SK-N-MC (cell line): ENCODE measurements around the gene ORC2.

Experiments
- DNase-seq: peaks from one replicate; pipeline ENCODE4 v3.0.0-alpha.2; 2011; ENCODE audit warnings: low read depth, low spot score
- H3K27ac ChIP-seq: fragments of 200-600 bp; sonication (generic); 2 replicates; pipeline ENCODE4 v1.5.1; 2016; ENCODE audit warnings: mixed run types
- H3K36me3 ChIP-seq: fragments of 200-600 bp; sonication (generic); 2 replicates; pipeline ENCODE4 v1.6.1; 2017; ENCODE audit warnings: antibody characterized with exemption, low read length, mixed read lengths; ENCODE audit not compliant: insufficient read depth
- H3K4me3 ChIP-seq: fragments of 200-600 bp; sonication (generic); 2 replicates; pipeline ENCODE4 v1.5.1; 2016
- H3K9ac ChIP-seq: fragments of 200-600 bp; sonication (generic); 2 replicates; pipeline ENCODE4 v1.8.0; 2017; ENCODE audit warnings: mixed run types, mixed read lengths; ENCODE audit not compliant: insufficient read length
- H3K9me3 ChIP-seq: fragments of 200-600 bp; sonication (generic); 2 replicates; pipeline ENCODE4 v1.6.1; 2017; ENCODE audit warnings: low read depth, mild to moderate bottlenecking, antibody characterized with exemption, low read length, moderate library complexity, mixed read lengths
- EZH2 ChIP-seq: fragments of 200-600 bp; sonication (generic); IDR thresholded peaks from one replicate; pipeline ENCODE4 v1.6.1; 2017; ENCODE audit warnings: antibody characterized with exemption
- FOXP2 ChIP-seq: optimal IDR thresholded peaks from 2 replicates; pipeline ENCODE3; 2011; ENCODE audit warnings: mild to moderate bottlenecking, moderate library complexity; ENCODE audit not compliant: insufficient read depth; ENCODE audit errors: extremely low read length, control extremely low read depth
- POLR2AphosphoS5 ChIP-seq: IDR thresholded peaks from 2 replicates; pipeline ENCODE4 v1.6.1; 2012; ENCODE audit warnings: mild to moderate bottlenecking, low read depth, low read length, borderline replicate concordance

Gene ORC2

DNA sequence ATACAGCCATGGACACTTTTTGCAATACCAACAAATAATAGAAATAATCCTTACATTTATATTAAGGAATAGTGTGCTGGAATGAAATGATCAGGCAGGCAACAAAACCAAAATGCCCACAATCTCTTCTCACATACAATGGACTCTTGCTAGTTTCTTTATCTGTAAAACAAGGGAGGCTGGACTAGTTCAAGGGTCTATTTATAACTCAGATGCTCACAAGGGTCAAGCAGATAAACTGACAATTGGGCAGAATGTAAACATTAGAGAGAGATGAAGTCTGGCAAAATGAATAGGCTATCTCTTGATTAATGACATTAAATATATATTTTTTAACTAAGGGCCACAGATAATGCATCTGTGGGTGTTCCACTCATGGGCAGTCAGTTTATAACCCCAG, 86.0 kb downstream of the ORC2 start:
- DNase-seq: no peak
- Histone ChIP-seq H3K9me3 (no peaks in the 10 kb centered on the region), H3K9ac (no peak overlapping the region), H3K27ac (no peak overlapping the region), H3K36me3 (peaks cover 55% of the 10 kb centered on the region), H3K4me3 (no peak overlapping the region)
- TF ChIP-seq POLR2AphosphoS5 (no peak), FOXP2 (no peak), EZH2 (no peak)

GRCh38 chr2:200873560-200873959, 89.9 kb downstream of the ORC2 start:
- Histone ChIP-seq H3K27ac (no peak overlapping the region), H3K9me3 (no peaks in the 10 kb centered on the region), H3K36me3 (peaks cover 36% of the 10 kb centered on the region), H3K9ac (no peak overlapping the region), H3K4me3 (no peak overlapping the region)
- DNase-seq: no peak
- TF ChIP-seq FOXP2: no peak
- TF ChIP-seq EZH2: no peak
- TF ChIP-seq POLR2AphosphoS5: no peak

DNA sequence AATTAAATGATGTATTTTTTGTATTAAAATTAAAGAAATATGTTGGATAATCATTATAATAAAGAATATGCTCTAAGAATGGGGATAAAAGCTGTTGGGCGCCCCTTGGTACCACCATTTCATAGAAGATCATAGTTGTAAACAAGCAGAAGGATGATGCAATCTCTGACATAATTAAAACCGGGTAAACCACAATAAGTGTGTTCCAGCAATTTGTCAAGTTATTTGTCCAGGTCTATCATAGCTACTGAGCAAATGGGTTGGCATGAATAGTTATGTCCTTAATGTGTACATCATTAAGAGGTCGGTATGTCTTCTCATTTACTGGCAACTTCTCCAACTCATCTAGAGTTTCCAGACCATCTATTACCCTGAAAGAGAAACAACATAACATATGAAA, 92.3 kb downstream of the ORC2 start:
- TF ChIP-seq POLR2AphosphoS5 (no peak), EZH2 (no peak), FOXP2 (no peak)
- DNase-seq: no peak
- Histone ChIP-seq H3K36me3 (peaks cover 33% of the 10 kb centered on the region), H3K9me3 (no peaks in the 10 kb centered on the region), H3K9ac (no peak overlapping the region), H3K4me3 (no peak overlapping the region), H3K27ac (peak overlapping the region; percentile 52; the same call in 1 of the 2 replicates)

DNA sequence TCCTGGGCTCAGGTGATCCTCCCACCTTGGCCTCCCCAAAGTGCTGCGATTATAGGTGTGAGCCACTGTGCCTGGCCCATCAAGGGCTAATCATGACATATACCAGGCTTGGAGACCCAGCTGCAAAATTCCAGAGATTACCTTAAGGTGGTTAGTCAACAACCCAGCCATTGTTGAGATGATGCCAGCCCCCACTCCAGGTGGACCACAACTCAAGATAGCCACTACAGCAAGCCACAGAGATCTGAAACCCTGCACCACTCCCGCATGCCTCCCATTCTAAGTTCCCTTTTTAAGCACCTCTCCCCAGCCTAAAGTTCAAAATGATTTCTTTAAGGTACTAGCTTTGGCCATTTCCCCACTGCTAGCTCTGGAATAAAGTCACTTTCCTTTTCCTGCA, 94.4 kb downstream of the ORC2 start:
- no peak overlapping the region for H3K9ac ChIP-seq
- no peak overlapping the region for H3K4me3 ChIP-seq
- no peak for DNase-seq
- H3K9me3 ChIP-seq: no peaks in the 10 kb centered on the region
- H3K27ac ChIP-seq: no peak overlapping the region
- TF ChIP-seq EZH2 (no peak), FOXP2 (no peak), POLR2AphosphoS5 (no peak)
- peaks cover 16% of the 10 kb centered on the region for H3K36me3 ChIP-seq

DNA sequence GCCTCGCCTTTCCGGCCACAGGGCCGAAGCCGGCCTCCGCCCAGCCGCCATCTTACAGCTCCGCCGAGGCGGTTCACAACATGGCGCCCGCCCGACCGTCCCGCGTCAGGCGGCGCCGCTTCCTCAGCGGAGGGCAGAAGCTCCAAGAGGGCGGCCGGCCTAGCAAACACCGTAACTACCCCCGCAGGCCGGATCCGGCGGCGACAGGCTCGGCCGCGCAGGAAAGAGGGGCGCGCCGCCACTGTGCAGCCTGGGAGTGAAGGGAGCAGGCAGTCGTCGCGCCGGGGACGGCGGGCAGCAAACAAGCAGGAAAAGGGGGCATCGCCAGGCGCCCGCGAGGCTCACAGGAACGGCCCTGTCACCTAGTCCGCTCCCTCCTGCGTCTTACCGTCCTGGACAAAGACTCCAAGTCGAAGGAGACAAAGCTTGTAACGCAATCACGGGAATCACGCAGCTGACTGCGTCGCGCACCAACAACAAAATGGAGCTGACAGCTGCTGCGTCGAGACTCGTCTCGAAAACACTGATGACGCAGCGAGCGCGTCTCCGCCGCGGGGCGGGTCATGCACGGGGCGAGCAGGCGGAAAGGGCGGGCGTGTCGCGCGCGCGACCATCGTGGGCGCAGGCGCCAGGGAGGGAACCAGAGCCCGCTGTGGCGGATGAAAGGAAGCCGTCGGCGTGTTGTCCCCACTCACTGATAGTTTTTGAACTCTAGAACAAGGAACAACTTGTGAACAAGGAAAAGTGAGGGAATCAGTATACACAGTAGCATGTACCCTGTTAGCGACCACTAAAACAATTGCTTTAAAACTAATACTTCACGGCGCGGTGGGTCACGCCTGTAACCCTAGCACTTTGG, 99.1 kb downstream of the ORC2 start, which contains the start of gene CLK1:
Gene CLK1 (minus strand): TSS at position 483 of the 859 bp plus-strand sequence. CDS start 2,796 bp downstream, outside the sequence.
- H3K36me3 ChIP-seq: peaks cover 26% of the 10 kb centered on the region
- peak within 1 kb of the TSS; percentile 100 for H3K9ac ChIP-seq
- peak within 1 kb of the TSS; percentile 100 for H3K4me3 ChIP-seq
- peak within 1 kb of the TSS; percentile 97 for H3K27ac ChIP-seq
- TF ChIP-seq FOXP2 (peak; percentile 28), EZH2 (no peak), POLR2AphosphoS5 (peak; percentile 99)
- H3K9me3 ChIP-seq: no peaks in the 10 kb centered on the region
- DNase-seq: peak; percentile 45

- no peak for DNase-seq
Observed at GRCh38 chr2:200863782-200864175, 99.7 kb downstream of the ORC2 start.

DNA sequence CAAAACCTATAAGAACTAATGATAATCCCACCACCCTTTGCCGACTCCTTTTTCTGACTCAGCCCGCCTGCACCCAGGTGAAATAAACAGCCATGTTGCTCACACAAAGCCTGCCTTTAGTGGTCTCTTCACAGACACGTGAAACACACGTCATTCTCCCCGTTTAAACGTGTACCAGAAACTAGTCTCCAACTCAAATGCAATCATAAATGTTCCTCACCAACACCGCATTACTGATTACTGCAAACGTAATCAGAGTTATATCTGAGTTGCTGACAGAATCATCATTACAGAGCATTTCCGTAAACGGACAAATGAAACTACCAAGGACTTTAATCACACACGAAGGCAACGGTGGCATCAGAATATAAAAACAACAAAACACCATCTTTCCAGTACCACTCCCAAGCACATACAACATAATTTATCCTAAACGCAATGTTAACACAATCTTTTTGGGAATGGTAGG, 100.9 kb downstream of the ORC2 start:
- no peak for DNase-seq
- Histone ChIP-seq H3K27ac (peak overlapping the region; percentile 38), H3K9ac (peak overlapping the region; percentile 100), H3K36me3 (peaks cover 44% of the 10 kb centered on the region), H3K4me3 (peak overlapping the region; percentile 100), H3K9me3 (no peaks in the 10 kb centered on the region)
- TF ChIP-seq EZH2 (no peak), FOXP2 (no peak), POLR2AphosphoS5 (peak; percentile 40; the same call in 1 of the 2 replicates)

More at GRCh38 chr2:200863782-200864175, 99.7 kb downstream of the ORC2 start:
- Histone ChIP-seq H3K4me3 (peak overlapping the region; percentile 100), H3K36me3 (peaks cover 32% of the 10 kb centered on the region), H3K9me3 (no peaks in the 10 kb centered on the region), H3K9ac (peak overlapping the region; percentile 100), H3K27ac (peak overlapping the region; percentile 97)
- no peak for TF ChIP-seq EZH2
- no peak for TF ChIP-seq POLR2AphosphoS5
- TF ChIP-seq FOXP2: no peak

DNA sequence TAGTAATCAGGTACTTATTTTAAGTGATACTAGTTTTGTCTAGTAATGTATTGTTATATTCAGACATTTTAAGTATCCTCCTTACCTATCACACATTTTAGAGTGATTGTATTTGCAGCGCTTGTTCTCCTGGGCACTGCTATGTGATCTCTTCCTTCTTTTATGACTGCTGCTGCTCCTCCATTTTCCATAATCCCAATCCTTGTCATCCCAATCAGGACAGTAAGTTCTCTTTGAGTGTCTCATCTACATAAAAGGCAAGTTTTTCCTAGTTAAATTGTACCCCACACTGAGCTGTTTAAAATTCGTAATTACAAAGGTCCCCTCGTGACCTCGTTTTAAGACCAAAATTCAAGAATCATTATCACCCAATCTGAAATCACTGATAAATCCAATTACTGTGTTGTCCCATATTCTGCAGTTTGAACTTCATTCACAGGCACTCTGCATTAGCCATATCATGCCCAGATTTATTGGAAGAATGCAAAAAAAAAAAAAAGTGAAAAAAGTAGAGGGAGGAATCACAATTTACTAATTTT, 101.8 kb downstream of the ORC2 start:
- DNase-seq: no peak
- Histone ChIP-seq H3K36me3 (peaks cover 53% of the 10 kb centered on the region), H3K9me3 (no peaks in the 10 kb centered on the region), H3K9ac (peak overlapping the region; percentile 49), H3K27ac (no peak overlapping the region), H3K4me3 (peak overlapping the region; percentile 100)
- no peak for TF ChIP-seq EZH2
- no peak for TF ChIP-seq POLR2AphosphoS5
